GM19397 (cell line): ENCODE measurements around the gene SOX12.
"Not testable (repeated sequence)": the region's sequence is repeated elsewhere in the genome, so short reads cannot be mapped to it uniquely, and the experiment has no call there.

Source experiments
- ATAC-seq: cut with Tn5 transposase; IDR thresholded peaks from one replicate; pipeline ENCODE4 v1.9.1; 2021; ENCODE audit warnings: mild to moderate bottlenecking, moderate library complexity; ENCODE audit not compliant: unreplicated experiment

The SOX12 gene

DNA sequence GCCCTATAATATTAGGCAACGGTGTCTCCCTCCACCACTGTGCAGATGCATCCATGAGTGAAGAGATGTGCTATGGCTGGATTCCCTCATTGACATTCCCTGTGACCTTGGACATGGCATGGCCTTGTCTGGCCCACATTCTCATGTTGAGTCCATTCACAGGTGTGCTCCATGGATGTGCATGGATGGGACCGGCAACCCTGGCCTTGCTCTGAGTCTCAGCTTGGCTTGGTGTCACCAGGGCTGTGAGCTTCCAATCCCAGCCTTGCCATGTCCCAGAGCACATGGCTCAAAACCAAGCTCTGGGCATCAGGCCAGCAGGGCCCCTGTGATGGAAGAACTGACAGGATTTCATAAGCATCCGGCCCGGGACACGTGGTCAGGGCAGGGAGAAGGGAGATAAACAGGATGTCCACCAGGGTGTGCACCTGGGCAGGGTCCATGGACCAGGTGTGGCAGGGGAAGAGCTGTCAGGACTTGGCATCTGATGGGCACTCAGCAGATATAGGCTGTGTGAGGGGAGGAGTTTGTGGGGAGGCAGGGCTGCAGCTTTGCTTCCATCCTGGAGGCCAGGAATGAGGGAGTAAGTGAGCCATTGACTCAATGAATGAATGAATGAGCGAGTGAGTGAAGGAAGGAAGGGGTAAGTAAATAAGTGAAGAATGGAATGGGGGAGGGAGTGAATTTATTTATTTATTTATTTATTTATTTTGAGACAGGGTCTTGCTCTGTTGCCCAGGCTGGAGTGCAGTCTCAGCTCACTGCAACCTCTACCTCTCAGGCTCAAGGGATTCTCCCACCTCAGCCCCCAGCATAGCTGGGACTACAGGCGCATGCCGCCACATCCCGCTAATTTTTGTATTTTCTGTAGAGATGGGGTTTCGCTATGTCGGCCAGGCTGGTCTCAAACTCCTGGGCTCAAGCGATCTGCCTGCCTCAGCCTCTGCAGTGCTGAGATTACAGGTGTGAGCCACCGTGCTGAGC is 37.2 kb downstream of the SOX12 start:
- ATAC-seq = no peak

DNA sequence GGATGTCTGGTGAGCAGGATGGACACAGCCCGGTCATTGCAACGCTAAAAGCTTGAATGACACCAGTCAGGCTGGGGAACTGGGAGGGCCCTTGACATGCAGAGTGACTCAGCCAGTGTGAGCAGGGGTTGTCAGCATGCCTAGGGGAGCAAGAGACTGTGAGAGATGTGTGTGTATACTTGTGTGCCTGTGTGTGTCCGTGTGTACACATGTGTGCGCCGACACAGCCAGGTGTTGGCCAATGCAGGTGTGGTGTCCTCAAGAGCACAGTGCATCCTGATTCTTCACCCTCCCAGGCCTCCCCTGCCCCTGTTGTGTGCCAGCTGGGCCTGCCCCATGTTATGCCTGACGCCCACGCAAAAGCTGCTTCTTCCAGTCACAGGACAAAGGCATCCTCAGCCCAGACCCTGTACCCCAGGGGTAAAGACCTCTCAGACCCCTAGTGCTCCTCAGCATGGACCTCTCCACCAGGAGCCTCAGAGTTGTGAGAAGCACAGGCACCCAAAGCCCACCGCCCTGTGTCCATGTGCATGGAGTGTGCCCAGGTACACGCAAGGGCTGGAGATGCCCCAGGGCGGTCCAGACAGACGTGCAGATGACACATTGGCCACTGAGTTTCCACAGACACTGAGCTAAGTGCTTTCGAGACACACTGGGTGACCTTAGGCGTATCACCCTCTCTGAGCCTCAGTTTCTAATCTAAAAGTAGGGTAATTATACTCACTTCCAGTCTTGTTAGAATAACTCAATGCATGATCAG is 38.1 kb downstream of the SOX12 start:
- no peak for ATAC-seq

DNA sequence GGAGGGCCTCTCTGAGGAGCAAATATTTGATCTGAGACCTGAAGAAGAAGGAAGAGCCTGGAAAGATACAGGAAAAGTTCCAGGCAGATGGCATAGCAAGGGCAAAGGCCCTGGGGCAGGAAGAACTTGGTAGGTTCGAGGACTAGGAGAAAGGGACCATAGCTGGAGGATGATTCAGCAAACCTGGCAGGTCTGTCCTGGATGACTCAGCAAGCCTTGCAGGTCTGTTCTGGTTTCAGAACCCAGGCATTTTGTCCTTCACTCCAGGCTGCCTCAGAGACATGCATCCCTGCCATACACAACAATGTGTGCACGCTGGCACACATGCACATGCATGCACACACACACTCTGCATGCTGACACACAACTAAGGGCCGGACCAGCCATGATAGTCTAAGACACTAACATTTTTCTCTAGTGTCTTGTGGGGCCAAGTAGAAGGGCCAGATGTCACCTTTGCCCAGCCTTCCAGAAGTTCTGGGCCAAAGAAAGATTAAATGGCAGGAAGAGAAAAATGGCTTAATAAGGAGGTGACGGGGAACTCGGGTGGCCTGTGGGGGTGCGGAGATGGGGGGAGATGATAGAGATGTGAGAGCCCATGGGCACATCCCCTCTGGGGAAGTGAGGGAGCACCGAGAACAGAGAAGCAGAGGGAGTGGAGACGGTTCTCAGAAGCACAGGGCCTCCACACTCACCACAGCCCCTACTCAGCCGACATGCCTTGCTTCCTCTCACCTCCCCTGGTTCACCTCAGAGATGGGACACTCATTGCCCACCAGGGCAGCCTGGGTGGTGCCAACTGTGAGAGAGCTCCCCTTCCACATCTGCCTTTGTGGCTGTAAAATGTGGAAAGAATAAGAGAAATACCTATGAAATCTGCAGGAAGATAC is 39.8 kb downstream of the SOX12 start:
- no peak for ATAC-seq

DNA sequence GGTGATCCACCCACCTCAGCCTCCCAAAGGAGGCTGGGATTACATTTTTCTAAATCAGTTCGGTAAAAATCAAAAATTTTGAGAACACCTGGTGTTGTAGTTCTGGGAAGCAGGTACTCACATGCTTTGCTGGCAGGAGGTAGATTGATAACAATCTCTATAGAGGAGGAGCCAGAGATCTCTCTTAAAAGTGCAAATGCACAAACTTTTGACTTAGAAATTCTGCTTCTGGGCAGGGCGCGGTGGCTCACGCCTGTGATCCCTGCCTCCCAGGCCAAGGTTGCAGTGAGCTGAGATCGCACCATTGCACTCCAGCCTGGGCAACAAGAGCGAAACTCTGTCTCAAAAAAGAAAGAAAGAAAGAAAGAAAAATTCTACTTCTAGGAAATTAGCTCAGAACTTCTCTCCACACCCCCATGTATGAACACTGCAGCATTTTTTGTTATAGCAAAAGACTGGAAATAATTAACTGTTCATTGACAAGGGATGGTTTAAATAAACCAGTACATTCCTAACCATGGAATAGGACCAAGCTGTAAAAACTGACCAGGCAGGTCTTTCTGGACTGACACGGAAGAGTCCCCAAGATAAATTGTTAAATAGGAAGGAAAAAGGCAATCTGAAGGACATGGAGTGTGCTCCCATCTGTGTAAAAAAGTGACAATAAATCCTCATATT is 40.8 kb downstream of the SOX12 start:
- ATAC-seq = no peak

DNA sequence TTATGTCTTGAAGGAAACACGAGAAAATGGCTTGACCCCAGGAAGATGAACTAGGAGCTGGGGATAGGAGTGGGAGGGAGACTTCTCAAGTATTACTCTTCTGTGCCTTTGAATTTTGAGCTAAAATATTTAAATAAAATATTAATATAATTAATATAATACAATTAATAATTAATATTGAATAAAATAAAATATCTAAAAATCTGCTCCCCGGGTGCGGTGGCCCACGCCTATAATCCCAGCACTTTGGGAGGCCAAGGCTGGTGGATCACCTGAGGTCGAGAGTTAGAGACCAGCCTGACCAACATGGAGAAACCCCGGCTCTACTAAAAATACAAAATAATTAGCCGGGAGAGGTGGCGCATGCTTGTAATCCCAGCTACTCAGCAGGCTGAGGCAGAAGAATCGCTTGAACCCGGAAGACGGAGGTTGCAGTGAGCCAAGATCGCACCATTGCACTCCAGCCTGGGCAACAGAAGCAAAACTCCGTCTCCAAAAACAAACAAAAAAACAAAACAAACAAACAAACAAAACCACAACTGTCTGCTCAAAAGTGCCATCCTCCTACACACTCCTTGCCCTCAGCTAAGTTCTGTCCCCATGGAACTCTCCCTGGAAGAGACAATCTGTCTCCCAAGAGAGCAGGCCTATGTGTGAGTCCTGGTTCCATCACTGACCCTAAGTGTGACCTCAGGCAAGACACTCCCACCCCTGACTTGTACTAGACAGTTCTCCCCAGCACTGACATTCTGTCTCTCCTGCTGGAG is 41.5 kb downstream of the SOX12 start:
- no peak for ATAC-seq

DNA sequence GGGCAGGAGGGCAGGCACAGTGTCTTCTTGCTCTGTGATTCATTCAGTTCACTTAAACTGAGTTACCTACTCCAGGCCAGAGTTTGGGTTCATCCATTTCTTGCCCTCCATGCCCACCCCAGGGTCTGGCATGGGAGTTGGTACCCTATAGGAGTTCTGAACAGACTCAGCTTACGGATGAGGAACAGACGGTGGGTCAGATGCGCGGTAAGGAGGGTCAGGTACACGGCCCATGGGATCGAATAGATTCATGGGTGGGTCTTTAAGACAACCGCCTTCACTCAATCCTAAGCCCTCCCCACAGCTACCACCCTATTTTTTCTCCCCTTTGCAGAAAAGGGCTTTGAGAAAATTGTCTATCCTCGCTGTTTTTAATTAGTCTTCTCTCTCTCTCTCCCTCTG is 42.1 kb downstream of the SOX12 start:
- ATAC-seq = no peak

DNA sequence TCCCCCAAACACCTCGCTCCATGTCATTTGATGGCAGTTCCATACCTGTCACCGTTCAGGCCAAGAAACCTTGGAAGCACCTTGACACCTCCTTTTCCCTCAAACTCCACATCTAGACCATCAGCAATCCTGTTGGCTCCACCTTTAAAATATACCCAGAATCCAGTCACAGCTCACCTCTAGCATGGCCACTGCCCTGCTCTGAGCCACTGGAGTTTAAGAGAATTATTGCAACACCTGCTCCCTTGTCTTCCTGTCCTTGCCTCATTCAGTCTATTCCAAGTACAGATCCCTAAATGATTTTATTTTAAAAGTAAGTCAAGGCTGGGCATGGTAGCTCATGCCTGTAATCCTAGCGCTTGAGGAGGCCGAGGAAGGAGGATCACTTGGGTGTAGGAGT is 43.6 kb downstream of the SOX12 start:
- ATAC-seq = no peak

DNA sequence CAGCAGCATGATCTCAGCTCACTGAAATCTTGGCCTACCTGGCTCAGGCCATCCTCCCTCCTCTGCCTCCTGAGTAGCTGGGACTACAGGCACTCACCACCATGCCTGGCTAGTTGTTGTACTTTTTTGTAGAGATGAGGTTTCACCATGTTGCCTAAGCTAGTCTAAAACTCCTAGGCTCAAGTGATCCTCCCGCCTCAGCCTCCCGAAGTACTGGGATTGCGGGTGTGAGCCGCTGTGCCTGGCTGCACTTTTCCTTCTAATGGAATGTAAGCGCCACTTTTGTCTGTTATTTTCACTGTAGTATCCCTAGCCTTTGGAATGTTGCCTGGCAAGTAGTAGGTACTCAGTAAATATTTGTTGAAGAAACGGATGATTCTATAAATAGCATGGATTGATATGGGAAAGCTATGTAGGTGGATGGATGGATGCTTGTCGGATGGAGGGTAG is 44.8 kb downstream of the SOX12 start:
- no peak for ATAC-seq

DNA sequence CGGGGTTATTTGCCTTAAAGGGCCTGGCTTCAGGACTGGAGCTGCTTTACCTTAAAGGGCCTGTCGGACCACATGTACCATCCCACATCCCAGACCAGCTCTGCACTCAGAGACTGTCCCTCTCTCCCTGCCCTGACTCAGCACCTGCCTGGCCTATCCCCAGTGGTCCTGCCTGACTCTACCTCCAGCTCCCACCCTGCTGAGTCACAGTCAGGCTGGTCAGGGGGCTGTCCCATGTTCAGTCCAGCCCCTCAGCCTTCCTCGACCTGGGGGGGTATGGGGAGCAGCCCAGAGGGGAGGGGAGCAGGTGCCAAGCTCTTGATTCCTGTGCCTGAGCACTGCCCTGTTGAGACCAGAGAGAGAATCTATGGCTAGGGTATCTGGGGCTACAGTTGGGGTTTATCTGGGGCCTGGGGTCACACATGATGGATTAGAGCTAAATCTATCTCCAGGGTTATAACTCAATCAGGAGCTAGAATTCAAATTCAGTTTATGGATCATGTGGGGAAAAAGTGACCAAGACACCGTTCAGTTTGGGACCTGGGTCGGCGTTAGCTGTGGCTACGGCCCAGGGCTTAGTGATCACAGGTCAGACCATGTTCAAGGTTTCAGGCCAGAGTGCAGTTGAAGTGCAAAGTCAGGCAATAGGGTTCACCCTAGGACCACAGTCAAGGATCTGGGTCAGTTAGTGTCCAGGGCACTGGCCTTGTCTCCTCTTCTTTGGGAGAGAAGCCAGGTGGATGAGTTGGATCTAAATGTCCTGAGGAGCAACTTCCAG is 45.8 kb downstream of the SOX12 start:
- no peak for ATAC-seq

DNA sequence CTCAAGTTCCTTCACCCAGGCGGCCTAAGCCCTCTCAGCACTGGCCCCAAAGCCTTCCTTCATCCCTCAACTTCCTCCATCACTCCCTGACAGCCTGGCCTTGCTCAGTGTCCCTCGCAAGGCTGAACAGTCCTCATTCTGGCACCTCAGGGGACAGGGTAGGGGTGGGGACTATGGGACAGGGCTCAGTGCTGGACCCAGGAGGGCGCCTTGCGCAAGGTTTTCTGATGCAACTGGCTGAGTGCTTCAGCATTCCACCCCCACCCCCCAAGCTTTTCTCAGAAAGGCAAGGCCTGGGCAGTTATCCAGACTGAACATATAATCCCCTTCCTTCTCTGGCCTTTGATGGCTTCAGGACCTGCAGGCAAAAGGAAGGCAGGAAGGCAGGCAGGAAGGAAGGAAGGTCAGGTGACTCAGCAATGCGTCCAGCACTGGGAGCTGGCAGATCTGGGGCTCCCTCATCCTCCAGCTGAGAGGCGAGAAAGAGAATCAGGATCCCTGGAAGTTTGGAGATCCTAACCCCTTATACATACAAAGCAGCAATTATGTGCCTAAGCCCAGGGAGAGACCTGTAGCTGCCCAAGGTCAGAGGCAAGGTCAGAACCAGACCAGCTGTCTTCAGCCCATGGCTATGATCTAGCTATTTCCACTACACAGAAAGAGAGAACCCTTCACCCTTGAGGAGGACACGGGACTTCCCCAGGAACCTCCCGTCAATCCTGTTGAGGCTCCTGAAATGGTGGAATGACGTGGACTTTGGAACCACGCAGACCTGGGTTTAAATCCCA is 46.6 kb downstream of the SOX12 start:
- ATAC-seq = no peak

DNA sequence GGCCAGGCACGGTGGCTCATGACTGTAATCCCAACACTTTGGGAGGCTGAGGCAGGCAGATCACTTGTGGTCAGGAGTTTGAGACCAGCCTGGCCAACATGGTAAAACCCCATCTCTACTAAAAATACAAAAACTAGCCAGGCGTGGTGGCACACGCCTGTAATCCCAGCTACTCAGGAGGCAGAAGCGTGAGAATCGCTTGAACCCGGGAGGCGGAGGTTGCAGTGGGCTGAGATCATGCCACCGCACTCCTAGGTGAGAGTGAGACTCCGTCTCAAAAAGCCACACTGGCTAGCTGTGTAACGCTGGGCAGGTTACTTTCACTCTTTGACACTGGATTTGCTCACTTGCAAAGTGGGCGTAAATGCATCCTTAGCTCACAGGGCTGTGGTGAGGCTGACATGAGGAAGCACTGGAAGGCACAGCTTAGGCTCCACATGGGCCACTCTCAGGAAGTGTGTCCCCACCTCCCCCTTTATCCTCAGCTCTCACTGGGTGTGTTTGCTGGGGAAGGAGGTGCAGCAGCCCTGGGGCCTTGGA is 47.3 kb downstream of the SOX12 start:
- ATAC-seq = not testable (repeated sequence)

DNA sequence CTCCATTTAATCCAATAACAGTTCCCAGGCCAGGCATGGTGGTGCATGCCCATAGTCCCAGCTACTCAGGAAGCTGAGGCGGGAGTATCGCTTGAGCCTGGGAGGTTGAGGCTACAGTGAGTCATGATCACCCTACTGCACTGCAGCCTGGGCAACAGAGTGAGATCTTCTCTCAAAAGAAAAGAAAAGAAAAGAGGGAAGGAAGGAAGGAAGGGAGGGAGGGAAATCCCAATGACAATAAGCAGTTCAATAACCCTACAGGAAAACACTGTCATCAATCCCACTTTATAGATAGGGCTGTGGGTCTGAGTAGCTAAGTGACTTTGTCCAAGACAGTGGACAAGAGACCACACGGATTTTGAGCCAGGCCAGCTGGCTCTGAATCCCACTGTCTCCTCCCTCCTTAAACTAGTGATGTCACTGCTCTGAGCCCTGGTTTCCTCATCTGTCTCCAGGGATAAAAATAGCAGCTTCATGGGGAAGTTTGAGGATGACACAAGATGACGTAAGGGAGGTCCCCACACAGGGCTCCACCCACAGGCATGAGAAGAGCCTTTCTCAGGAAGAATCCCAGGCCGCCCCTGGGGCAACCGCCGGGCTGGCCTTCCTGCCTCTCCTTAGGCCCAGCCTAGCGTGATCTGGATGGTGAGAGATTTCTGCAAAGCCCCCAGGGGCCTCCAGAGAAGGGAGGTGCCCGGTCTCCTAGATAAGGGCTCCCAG is 48.0 kb downstream of the SOX12 start:
- ATAC-seq = no peak

DNA sequence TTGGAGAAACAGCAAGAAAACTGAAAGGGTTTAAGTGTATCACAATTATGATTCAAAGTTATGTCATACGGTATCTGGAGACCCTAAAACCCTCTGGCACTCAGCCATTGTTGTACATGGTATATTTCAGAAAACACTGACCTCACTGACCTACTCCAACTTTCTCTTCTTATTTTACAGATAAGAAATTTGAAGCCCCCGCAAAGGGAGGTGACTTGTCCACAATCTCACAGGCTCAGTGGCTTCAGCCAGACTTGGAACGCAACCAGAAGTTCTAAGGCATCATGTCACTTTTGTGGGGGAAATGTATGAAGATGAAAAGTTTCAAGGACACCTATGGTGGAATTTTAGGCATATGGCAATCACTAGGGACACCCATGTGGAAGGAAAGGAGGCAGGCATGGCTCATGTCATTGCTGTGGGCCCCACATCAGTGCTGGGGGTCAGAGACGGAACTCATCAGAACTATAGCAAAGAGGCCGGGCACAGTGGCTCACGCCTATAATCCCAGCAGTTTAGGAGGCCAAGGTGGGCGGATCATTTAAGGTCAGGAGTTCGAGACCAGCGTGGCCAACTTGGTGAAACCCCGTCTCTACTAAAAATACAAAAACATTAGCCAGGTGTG is 50.0 kb downstream of the SOX12 start:
- no peak for ATAC-seq

DNA sequence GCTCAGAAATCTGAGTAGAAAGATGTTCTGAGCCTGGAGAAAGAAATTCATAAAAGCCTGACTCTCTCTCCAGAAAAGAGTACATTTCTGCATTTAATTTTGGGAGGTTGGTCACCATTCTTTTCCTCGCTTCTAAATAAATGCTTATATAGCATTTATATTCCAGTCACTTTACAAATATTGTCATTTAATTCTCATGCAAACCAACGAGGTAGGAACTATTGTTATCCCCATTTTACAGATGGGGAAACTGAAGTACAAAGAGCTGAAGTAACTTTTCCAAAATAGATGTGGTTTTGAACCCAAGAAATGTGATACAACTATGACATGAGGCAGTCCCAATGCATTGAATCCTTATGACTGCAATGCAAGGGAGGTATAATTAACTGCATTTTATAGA is 50.7 kb downstream of the SOX12 start:
- no peak for ATAC-seq

DNA sequence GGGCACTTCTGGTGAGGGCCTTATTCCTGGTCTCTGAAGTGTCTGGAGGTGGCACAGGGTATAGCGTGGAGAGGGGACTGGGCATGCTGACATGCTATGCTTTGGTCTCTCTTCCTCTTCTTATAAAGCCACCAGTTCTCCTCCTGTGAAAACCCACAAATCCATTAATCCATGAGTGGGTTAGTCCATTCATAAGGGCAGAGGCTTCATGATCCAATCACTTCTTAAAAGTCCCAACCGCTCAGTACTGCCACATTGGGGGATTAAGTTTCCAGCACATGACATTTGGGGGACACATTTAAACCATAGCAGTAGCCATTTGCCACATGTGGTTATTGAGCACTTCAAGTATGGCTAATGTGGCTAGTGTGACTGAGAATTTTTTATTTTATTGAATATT is 51.4 kb downstream of the SOX12 start:
- ATAC-seq = no peak

DNA sequence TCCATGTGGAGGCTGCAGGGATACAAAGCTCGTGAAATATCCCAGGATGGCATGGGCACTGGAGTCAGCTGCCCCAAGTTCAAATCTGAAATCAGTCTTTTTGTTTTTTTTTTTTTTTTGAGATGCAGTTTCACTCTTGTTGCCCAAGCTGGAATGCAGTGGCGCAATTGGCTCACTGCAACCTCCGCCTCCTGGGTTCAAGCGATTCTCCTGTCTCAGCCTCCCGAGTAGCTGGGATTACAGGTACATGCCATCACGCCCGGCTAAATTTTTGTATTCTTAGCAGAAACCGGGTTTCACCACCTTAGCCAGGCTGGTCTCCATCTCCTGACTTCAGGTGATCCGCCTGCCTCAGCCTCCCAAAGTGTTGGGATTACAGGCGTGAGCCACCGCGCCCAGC is 52.2 kb downstream of the SOX12 start:
- ATAC-seq = not testable (repeated sequence)

DNA sequence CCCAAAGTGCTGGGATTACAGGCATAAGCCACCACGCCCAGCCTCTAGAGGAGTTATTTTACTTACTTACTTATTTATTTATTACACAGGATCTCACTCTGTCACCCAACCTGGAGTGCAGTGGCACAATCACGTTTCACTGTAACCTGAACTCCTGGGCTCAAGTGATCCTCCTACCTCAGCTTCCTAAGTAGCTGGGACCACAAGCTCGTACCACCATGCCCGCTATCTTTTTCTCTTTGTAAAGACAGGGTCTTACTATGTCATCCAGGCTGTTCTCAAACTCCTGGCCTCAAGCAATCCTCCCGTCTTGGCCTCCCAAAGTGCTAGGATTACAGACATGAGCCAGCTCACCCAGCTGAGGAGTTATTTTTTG is 53.6 kb downstream of the SOX12 start:
- ATAC-seq = no peak
